Endothelial cell of umbilical vein (primary cell): ENCODE measurements around the gene CABCOCO1. TPM values are rescaled to one million over a fixed set of nuclear protein-coding genes. Genes with fewer than 3 reads are reported as not detected.

Experiments
- BruUV-seq: library from RNA; stranded (reverse); fragments of 400-500 nt; replicated peaks from 2 replicates; lab custom pipeline; 2021; lab: Mats Ljungman, UMichigan
- CTCF ChIA-PET: fragments of 300-600, 350-600 bp; sonication (Branson Sonifier 250); formaldehyde crosslinking; loops from one replicate; lab custom pipeline; 2021; ENCODE audit warnings: antibody characterized with exemption, inconsistent platforms; lab: Charles Lee
- POLR2A ChIA-PET: fragments of 300-600, 350-600 bp; sonication (Branson Sonifier 250); formaldehyde crosslinking; loops from one replicate; lab custom pipeline; 2021; ENCODE audit warnings: antibody characterized with exemption, inconsistent platforms; lab: Charles Lee
- DNase-seq: peaks from one replicate; pipeline ENCODE4 v3.0.0-alpha.2; 2011; ENCODE audit warnings: low read depth, low spot score
- FAIRE-seq: peaks from 2 replicates; lab custom pipeline; 2011; peaks lifted over from hg19 to GRCh38; lab: Jason Lieb, UNC
- H2AFZ ChIP-seq: 2 replicates; pipeline ENCODE4 v1.6.0; 2012; ENCODE audit warnings: low read depth, low read length, control low read depth, inconsistent platforms
- H3K27ac ChIP-seq: 2 replicates; pipeline ENCODE4 v1.5.1; 2011; ENCODE audit warnings: low read depth, mild to moderate bottlenecking, control low read depth, low read length, moderate library complexity; ENCODE audit not compliant: insufficient read depth
- H3K27me3 ChIP-seq, 2 experiments: 2 replicates each; pipeline versions ENCODE4 v1.6.0 to v1.6.1; 2011; ENCODE audit warnings: low read length in 2 of 2, mixed read lengths in 1 of 2; ENCODE audit not compliant: control insufficient read depth in 2 of 2, insufficient read depth in 2 of 2
- H3K36me3 ChIP-seq, 2 experiments: 2 replicates in 1 of 2; 3 replicates in 1 of 2; pipeline ENCODE4 v1.5.1; 2011; ENCODE audit warnings: low read length in 2 of 2, mild to moderate bottlenecking in 1 of 2, moderate library complexity in 1 of 2; ENCODE audit not compliant: control insufficient read depth in 2 of 2, insufficient read depth in 2 of 2; ENCODE audit errors: extremely low read depth in 1 of 2
- H3K4me1 ChIP-seq: 3 replicates; pipeline ENCODE4 v1.5.1; 2011; ENCODE audit warnings: mild to moderate bottlenecking, low read length; ENCODE audit not compliant: control insufficient read depth, insufficient read depth; ENCODE audit errors: extremely low read depth
- H3K4me2 ChIP-seq: 2 replicates; pipeline ENCODE4 v1.6.1; 2011; ENCODE audit warnings: low read length, control low read depth, mixed read lengths; ENCODE audit not compliant: insufficient read depth
- H3K4me3 ChIP-seq, 3 experiments: fragments of 200-600 bp in 1 of 3; sonication (generic), shearing (Covaris generic) in 1 of 3; replicated peaks in 1 of 3; 2 replicates each; pipeline ENCODE4 v1.5.1; 2011 to 2016; ENCODE audit warnings: control low read depth in 3 of 3, low read length in 3 of 3, mild to moderate bottlenecking in 2 of 3, inconsistent platforms in 1 of 3, low read depth in 1 of 3, moderate library complexity in 1 of 3; ENCODE audit not compliant: insufficient read depth in 1 of 3
- H3K79me2 ChIP-seq: 2 replicates; pipeline ENCODE4 v1.6.0; 2012; ENCODE audit warnings: low read length, inconsistent platforms; ENCODE audit not compliant: control insufficient read depth, insufficient read depth
- H3K9ac ChIP-seq: replicated peaks from 2 replicates; pipeline ENCODE3; 2011; ENCODE audit warnings: low read length, control low read depth; ENCODE audit not compliant: insufficient read depth; ENCODE audit errors: extremely low read depth
- H3K9me1 ChIP-seq: replicated peaks from 3 replicates; pipeline ENCODE4 v1.6.0; 2011; ENCODE audit warnings: mild to moderate bottlenecking, low read length; ENCODE audit not compliant: control insufficient read depth, insufficient read depth; ENCODE audit errors: extremely low read depth
- H3K9me3 ChIP-seq: replicated peaks from 2 replicates; pipeline ENCODE4 v1.5.1; 2012; ENCODE audit warnings: low read length, inconsistent platforms; ENCODE audit not compliant: control insufficient read depth, insufficient read depth
- H4K20me1 ChIP-seq: replicated peaks from 2 replicates; pipeline ENCODE3; 2011; ENCODE audit warnings: mild to moderate bottlenecking, low read length; ENCODE audit not compliant: control insufficient read depth, insufficient read depth; ENCODE audit errors: extremely low read depth
- CTCF ChIP-seq, 2 donors: IDR thresholded peaks; 1 replicate in 1 of 2; 2 replicates in 1 of 2; pipeline ENCODE4 v1.5.1; 2011; ENCODE audit warnings: low read length in 2 of 2, mild to moderate bottlenecking in 2 of 2, moderate library complexity in 2 of 2, control low read depth in 1 of 2, inconsistent platforms in 1 of 2, low read depth in 1 of 2; ENCODE audit not compliant: insufficient read depth in 1 of 2; ENCODE audit errors: extremely low read depth in 1 of 2
- EZH2 ChIP-seq: IDR thresholded peaks from 2 replicates; pipeline ENCODE4 v1.6.1; 2012; ENCODE audit warnings: borderline replicate concordance, low read depth, mild to moderate bottlenecking, moderate library complexity, low read length, inconsistent platforms; ENCODE audit not compliant: severe bottlenecking
- FOS ChIP-seq: IDR thresholded peaks from 2 replicates; pipeline ENCODE4 v1.6.1; 2011; ENCODE audit warnings: mild to moderate bottlenecking, low read length, moderate library complexity, borderline replicate concordance; ENCODE audit not compliant: insufficient read depth
- GATA2 ChIP-seq: IDR thresholded peaks from 2 replicates; pipeline ENCODE4 v1.7.0; 2011; ENCODE audit warnings: low read depth, mild to moderate bottlenecking, moderate library complexity, mixed read lengths, low read length; ENCODE audit not compliant: insufficient read length, insufficient read depth
- JUN ChIP-seq: IDR thresholded peaks from 2 replicates; pipeline ENCODE4 v1.6.1; 2011; ENCODE audit warnings: borderline replicate concordance, low read depth; ENCODE audit not compliant: insufficient read length, insufficient read depth
- MAX ChIP-seq: IDR thresholded peaks from 2 replicates; pipeline ENCODE4 v1.6.1; 2011; ENCODE audit not compliant: insufficient read depth, insufficient read length
- MYC ChIP-seq: IDR thresholded peaks from one replicate; pipeline ENCODE4 v1.6.1; 2011; ENCODE audit warnings: mild to moderate bottlenecking, low read depth, low read length
- POLR2A ChIP-seq: IDR thresholded peaks from 2 replicates; pipeline ENCODE4 v1.6.1; 2012; ENCODE audit warnings: low read depth, mild to moderate bottlenecking, control low read depth, low read length
- POLR2AphosphoS5 ChIP-seq: IDR thresholded peaks from 2 replicates; pipeline ENCODE4 v1.6.1; 2012; ENCODE audit warnings: low read depth, mild to moderate bottlenecking, control low read depth, low read length, moderate library complexity; ENCODE audit not compliant: insufficient read depth
- dilution Hi-C: fragments of 300-500 bp; cut with MboI; formaldehyde crosslinking; loops from one replicate; pipeline ENCODE4 v1.15.0; 2019; ENCODE audit warnings: low sequenced_read_pairs; ENCODE audit not compliant: extremely low pct_ligation_motif_present
- intact Hi-C: fragments of 100-400 bp; cut with micrococcal nuclease; formaldehyde crosslinking; loops from one replicate; pipeline ENCODE4 v1.10.0; 2022
- polyA plus RNA-seq, 4 experiments: library from polyadenylated mRNA; depleted of rRNA in 3 of 4; stranded (reverse) in 3 of 4; unstranded in 1 of 4; fragments of >200 nt; gene quantifications; 2 replicates each; pipeline versions ENCODE4 v1.2.1 to v1.2.3, GENCODE V29; 2011 to 2012; ENCODE audit warnings: missing spikeins in 1 of 4
- total RNA-seq: library from RNA; stranded (reverse); gene quantifications from 2 replicates; pipeline ENCODE4 v1.2.3, GENCODE V29; 2021

The CABCOCO1 gene
- total and polyA plus RNA-seq, 2 donors (not counting 3 experiments of a cell fraction or from before 2014, with no cell fraction given) = 0.06 to 1.3 TPM

GRCh38 chr10:61752111-61753011 lies 89.6 kb downstream of the CABCOCO1 start:
- peaks cover 18% of the 10 kb centered on the region for H3K4me1 ChIP-seq
- TSS peak; percentile 19 for BruUV-seq

More at GRCh38 chr10:61752111-61753011, 89.6 kb downstream of the CABCOCO1 start:
- no peaks in the 10 kb centered on the region for H3K27me3 ChIP-seq
- dilution Hi-C loops = no loop called here
- no peaks in the 10 kb centered on the region for H3K9me1 ChIP-seq
- no peaks in the 10 kb centered on the region for H3K9me3 ChIP-seq
- DNase-seq = peak; percentile 77
- intact Hi-C loops = loop anchor here (5.0 kb wide), 3 partner anchors 40 to 285 kb away; no protein-coding TSS in a partner anchor
- no peaks in the 10 kb centered on the region for H4K20me1 ChIP-seq
- no peaks in the 10 kb centered on the region for H3K79me2 ChIP-seq
- peak overlapping the region; percentile 19 for H3K9ac ChIP-seq
- H3K36me3 ChIP-seq = no peaks in the 10 kb centered on the region
- peak overlapping the region; percentile 38 for H3K27ac ChIP-seq
- H3K4me2 ChIP-seq = peak overlapping the region; percentile 49
- CTCF ChIA-PET = interaction anchor here (0.9 to 4.7 kb wide), 11 partner anchors 10 to 611 kb away, joined by 3 to 165 read pairs (median 14); no protein-coding TSS in a partner anchor
- POLR2A ChIA-PET = interaction anchor here (0.6 kb wide), 1 partner anchor 89 kb away, joined by 3 read pairs; no protein-coding TSS in a partner anchor
- FAIRE-seq = peak; percentile 75
- peak overlapping the region; percentile 31 for H2AFZ ChIP-seq
- no peak overlapping the region for H3K4me3 ChIP-seq
- TF ChIP-seq POLR2AphosphoS5 (no peak), MYC (no peak), POLR2A (no peak), CTCF (IDR thresholded peaks at IDR 0.05; ENCODE audit: extremely low read depth in 1 of 2, insufficient read depth in 1 of 2, low read depth in 1 of 2, low read length in 2 of 2) (no peak), FOS (peak; percentile 13), MAX (no peak), GATA2 (no peak), EZH2 (no peak), JUN (peak; percentile 21)
